Liver (tissue), 9 donors: ENCODE measurements around the gene TYRO3. TPM values are rescaled to one million over a fixed set of nuclear protein-coding genes. Genes with fewer than 3 reads are reported as not detected.

Source experiments
- DNase-seq: peaks from one replicate; pipeline ENCODE4 v3.0.0-alpha.2; 2017; ENCODE audit warnings: low spot score
- H3K27ac ChIP-seq, 2 donors: one replicate each; pipeline ENCODE4 v1.7.0; 2013; ENCODE audit warnings: inconsistent platforms in 2 of 2, low read length in 2 of 2, control low read depth in 1 of 2, low read depth in 1 of 2, mild to moderate bottlenecking in 1 of 2
- H3K27me3 ChIP-seq, 4 donors: one replicate each; pipeline versions ENCODE4 v1.6.1 to v1.7.0; 2013; ENCODE audit warnings: low read length in 3 of 4, inconsistent platforms in 1 of 4, mild to moderate bottlenecking in 1 of 4, moderate library complexity in 1 of 4; ENCODE audit not compliant: control insufficient read depth in 4 of 4, insufficient read depth in 4 of 4
- H3K36me3 ChIP-seq, 4 donors: one replicate each; pipeline versions ENCODE4 v1.6.1 to v1.7.0; 2013; ENCODE audit warnings: low read length in 3 of 4, mild to moderate bottlenecking in 3 of 4, low read depth in 1 of 4, moderate library complexity in 1 of 4; ENCODE audit not compliant: control insufficient read depth in 4 of 4, insufficient read depth in 3 of 4
- H3K4me1 ChIP-seq, 4 donors: one replicate each; pipeline versions ENCODE4 v1.6.1 to v1.7.0; 2013; ENCODE audit warnings: low read length in 3 of 4, mild to moderate bottlenecking in 3 of 4, moderate library complexity in 1 of 4; ENCODE audit not compliant: control insufficient read depth in 4 of 4, insufficient read depth in 4 of 4
- H3K4me3 ChIP-seq, 3 donors: one replicate each; pipeline versions ENCODE4 v1.6.1 to v1.7.0; 2013; ENCODE audit warnings: low read length in 3 of 3, control low read depth in 1 of 3, low read depth in 1 of 3, mild to moderate bottlenecking in 1 of 3
- H3K9ac ChIP-seq, 2 donors: one replicate each; pipeline ENCODE4 v1.7.0; 2013; ENCODE audit warnings: low read length in 2 of 2, mild to moderate bottlenecking in 2 of 2, moderate library complexity in 2 of 2, control low read depth in 1 of 2, low read depth in 1 of 2
- H3K9me3 ChIP-seq, 4 donors: one replicate each; pipeline versions ENCODE4 v1.6.1 to v1.7.0; 2013; ENCODE audit warnings: low read length in 3 of 4; ENCODE audit not compliant: control insufficient read depth in 4 of 4
- CTCF ChIP-seq: fragments of 150-350 bp; IDR thresholded peaks from 2 replicates; pipeline ENCODE4 v1.5.1; 2017; ENCODE audit warnings: improper control_type of control experiment, low read depth, low read length; ENCODE audit not compliant: missing input control
- EGR1 ChIP-seq, 2 donors: IDR thresholded peaks; 2 replicates each; pipeline ENCODE4 v1.6.1; 2016 to 2018; ENCODE audit warnings: antibody characterized with exemption in 2 of 2, low read depth in 2 of 2
- FOXA1 ChIP-seq: IDR thresholded peaks from 2 replicates; pipeline ENCODE4 v1.6.1; 2016; ENCODE audit warnings: antibody characterized with exemption
- FOXA2 ChIP-seq: IDR thresholded peaks from 2 replicates; pipeline ENCODE4 v1.6.1; 2016; ENCODE audit warnings: antibody characterized with exemption
- GABPA ChIP-seq, 2 donors: IDR thresholded peaks in 1 of 2; conservative IDR thresholded peaks in 1 of 2; 2 replicates each; pipeline ENCODE4 v1.6.1; 2016; ENCODE audit warnings: antibody characterized with exemption in 2 of 2, mild to moderate bottlenecking in 1 of 2, moderate library complexity in 1 of 2
- HNF4A ChIP-seq, 2 donors: conservative IDR thresholded peaks; 2 replicates each; pipeline ENCODE4 v1.6.1; 2016; ENCODE audit warnings: antibody characterized with exemption in 2 of 2, mild to moderate bottlenecking in 2 of 2
- HNF4G ChIP-seq: IDR thresholded peaks from 2 replicates; pipeline ENCODE4 v1.6.1; 2016; ENCODE audit warnings: antibody characterized with exemption
- JUND ChIP-seq, 2 donors: IDR thresholded peaks; 2 replicates each; pipeline ENCODE4 v1.6.1; 2016; ENCODE audit warnings: antibody characterized with exemption in 2 of 2
- NR2F2 ChIP-seq: IDR thresholded peaks from 2 replicates; pipeline ENCODE4 v1.6.1; 2016; ENCODE audit warnings: antibody characterized with exemption
- RAD21 ChIP-seq, 2 donors: IDR thresholded peaks; 2 replicates each; pipeline ENCODE4 v1.6.1; 2016; ENCODE audit warnings: antibody characterized with exemption in 2 of 2, mild to moderate bottlenecking in 2 of 2
- RXRA ChIP-seq, 2 donors: IDR thresholded peaks; 2 replicates each; pipeline ENCODE4 v1.6.1; 2017 to 2018; ENCODE audit warnings: antibody characterized with exemption in 2 of 2, mild to moderate bottlenecking in 1 of 2
- SP1 ChIP-seq: IDR thresholded peaks from 2 replicates; pipeline ENCODE4 v1.6.1; 2018; ENCODE audit warnings: antibody characterized with exemption, mild to moderate bottlenecking
- TAF1 ChIP-seq: conservative IDR thresholded peaks from 2 replicates; pipeline ENCODE4 v1.6.1; 2016; ENCODE audit warnings: antibody characterized with exemption, mild to moderate bottlenecking
- YY1 ChIP-seq: IDR thresholded peaks from 2 replicates; pipeline ENCODE4 v1.6.1; 2016; ENCODE audit warnings: antibody characterized with exemption, mild to moderate bottlenecking
- ZBTB33 ChIP-seq: IDR thresholded peaks from 2 replicates; pipeline ENCODE4 v1.6.1; 2016; ENCODE audit warnings: antibody characterized with exemption
- WGBS: extraction: QIAGEN DNeasy Blood & Tissue Kit; methylation state at CpG from one replicate; pipeline ENCODE4 v1.1.7; 2013; 5-methylcytosine and 5-hydroxymethylcytosine counted together
- polyA plus RNA-seq, 2 donors: library from polyadenylated mRNA; stranded (reverse) in 1 of 2; unstranded in 1 of 2; fragments of 200-250 nt in 1 of 2; fragments of >200 nt in 1 of 2; fragmentation: Nextera tagmentation in 1 of 2; extraction: Ambion mirVana in 1 of 2; gene quantifications; one replicate each; pipeline versions ENCODE4 v1.2.1 to v1.2.3, GENCODE V29; 2013 to 2015
- total RNA-seq, 2 donors: library from RNA; depleted of rRNA; stranded (reverse); fragments of >200 nt; gene quantifications; one replicate each; pipeline ENCODE4 v1.2.3, GENCODE V29; 2014
- TF ChIP-seq, protein P1 (sequence below): IDR thresholded peaks from 2 replicates; pipeline ENCODE4 v1.6.1; 2016; ENCODE audit warnings: antibody characterized with exemption
- TF ChIP-seq, protein P2 (sequence below): IDR thresholded peaks from 2 replicates; pipeline ENCODE4 v1.6.1; 2016; ENCODE audit warnings: antibody characterized with exemption
- donor health status: healthy.
- donor health status: healthy.
- donor health status: healthy.
- donor health status: healthy.
- donor health status: healthy.

TYRO3 gene
- total and polyA plus RNA-seq, 4 donors = 1.1 to 2.3 (median 2.3) TPM

DNA sequence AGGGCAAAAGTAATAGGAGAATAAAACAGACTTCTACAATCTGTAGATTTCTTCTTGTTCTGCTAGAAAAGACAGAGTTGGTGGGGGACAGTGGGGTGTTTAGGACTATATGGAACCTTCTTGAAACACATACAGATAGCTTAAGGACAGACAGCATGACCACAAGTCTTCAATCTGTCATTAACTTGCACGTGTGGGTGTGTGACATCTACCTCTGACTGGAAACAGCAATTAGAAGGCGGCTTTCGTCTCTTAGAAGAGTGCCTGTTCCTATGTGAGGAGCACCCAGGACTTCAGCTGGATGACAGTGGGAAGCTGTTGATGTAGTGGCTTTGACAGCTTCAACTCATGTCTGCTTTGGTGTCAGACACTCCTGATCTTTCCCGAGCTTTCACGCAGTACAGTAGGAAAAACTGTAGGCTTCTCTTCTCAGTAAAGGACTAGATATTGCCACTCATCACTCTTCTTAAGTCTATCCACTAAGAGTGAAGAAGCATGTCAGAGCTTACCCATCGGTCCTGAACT is 44.5 kb downstream of the TYRO3 start (continued):
- no peak for TF ChIP-seq CTCF
- no peak for TF ChIP-seq FOXA1
- TF ChIP-seq, protein P1, sequence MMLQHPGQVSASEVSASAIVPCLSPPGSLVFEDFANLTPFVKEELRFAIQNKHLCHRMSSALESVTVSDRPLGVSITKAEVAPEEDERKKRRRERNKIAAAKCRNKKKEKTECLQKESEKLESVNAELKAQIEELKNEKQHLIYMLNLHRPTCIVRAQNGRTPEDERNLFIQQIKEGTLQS = no peak

GRCh38 chr15:41603941-41604911 is 45.2 kb downstream of the TYRO3 start:
- no peak for TF ChIP-seq YY1
- no peak for TF ChIP-seq FOXA1
- TF ChIP-seq ZBTB33 = no peak
- TF ChIP-seq CTCF = peak; percentile 63
- TF ChIP-seq TAF1 = no peak
- no peak for TF ChIP-seq HNF4G
- no peak for TF ChIP-seq GABPA (IDR thresholded peaks at IDR 0.05 in 1 of 2, conservative IDR thresholded peaks at IDR 0.05 in 1 of 2)
- TF ChIP-seq RXRA (IDR thresholded peaks at IDR 0.05) = peak in 1 of 2 donors; percentile 17
- TF ChIP-seq, protein P1 = no peak
- TF ChIP-seq EGR1 (IDR thresholded peaks at IDR 0.05; ENCODE audit: low read depth in 2 of 2) = no peak
- TF ChIP-seq JUND (IDR thresholded peaks at IDR 0.05) = no peak
- TF ChIP-seq NR2F2 = no peak
- no peak for TF ChIP-seq SP1
- TF ChIP-seq HNF4A (conservative IDR thresholded peaks at IDR 0.05) = no peak
- TF ChIP-seq RAD21 (IDR thresholded peaks at IDR 0.05) = peak; percentile 81 to 92
- TF ChIP-seq FOXA2 = no peak
- TF ChIP-seq, protein P2, sequence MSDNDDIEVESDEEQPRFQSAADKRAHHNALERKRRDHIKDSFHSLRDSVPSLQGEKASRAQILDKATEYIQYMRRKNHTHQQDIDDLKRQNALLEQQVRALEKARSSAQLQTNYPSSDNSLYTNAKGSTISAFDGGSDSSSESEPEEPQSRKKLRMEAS = no peak
- no peak overlapping the region for H3K4me3 ChIP-seq
- H3K4me1 ChIP-seq = peaks cover 0 to 7% (median 3%) of the 10 kb centered on the region in 4 donors
- H3K9me3 ChIP-seq = no peaks in the 10 kb centered on the region
- H3K36me3 ChIP-seq = no peaks in the 10 kb centered on the region
- H3K9ac ChIP-seq = no peak overlapping the region
- H3K27me3 ChIP-seq = no peaks in the 10 kb centered on the region
- DNase-seq = peak; percentile 41
- WGBS = 30% methylated on average over 13 of the region's 13 CpGs
- no peak overlapping the region for H3K27ac ChIP-seq
